ENCODE measurements around the gene KAT14. TPM values are rescaled to one million over a fixed set of nuclear protein-coding genes. Genes with fewer than 3 reads are reported as not detected.
"Not testable (repeated sequence)": the region's sequence is repeated elsewhere in the genome, so short reads cannot be mapped to it uniquely, and the experiment has no call there.

The KAT14 gene, protein sequence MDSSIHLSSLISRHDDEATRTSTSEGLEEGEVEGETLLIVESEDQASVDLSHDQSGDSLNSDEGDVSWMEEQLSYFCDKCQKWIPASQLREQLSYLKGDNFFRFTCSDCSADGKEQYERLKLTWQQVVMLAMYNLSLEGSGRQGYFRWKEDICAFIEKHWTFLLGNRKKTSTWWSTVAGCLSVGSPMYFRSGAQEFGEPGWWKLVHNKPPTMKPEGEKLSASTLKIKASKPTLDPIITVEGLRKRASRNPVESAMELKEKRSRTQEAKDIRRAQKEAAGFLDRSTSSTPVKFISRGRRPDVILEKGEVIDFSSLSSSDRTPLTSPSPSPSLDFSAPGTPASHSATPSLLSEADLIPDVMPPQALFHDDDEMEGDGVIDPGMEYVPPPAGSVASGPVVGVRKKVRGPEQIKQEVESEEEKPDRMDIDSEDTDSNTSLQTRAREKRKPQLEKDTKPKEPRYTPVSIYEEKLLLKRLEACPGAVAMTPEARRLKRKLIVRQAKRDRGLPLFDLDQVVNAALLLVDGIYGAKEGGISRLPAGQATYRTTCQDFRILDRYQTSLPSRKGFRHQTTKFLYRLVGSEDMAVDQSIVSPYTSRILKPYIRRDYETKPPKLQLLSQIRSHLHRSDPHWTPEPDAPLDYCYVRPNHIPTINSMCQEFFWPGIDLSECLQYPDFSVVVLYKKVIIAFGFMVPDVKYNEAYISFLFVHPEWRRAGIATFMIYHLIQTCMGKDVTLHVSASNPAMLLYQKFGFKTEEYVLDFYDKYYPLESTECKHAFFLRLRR
- total RNA-seq = 8.9 and 13.0 TPM in 2 replicates

DNA sequence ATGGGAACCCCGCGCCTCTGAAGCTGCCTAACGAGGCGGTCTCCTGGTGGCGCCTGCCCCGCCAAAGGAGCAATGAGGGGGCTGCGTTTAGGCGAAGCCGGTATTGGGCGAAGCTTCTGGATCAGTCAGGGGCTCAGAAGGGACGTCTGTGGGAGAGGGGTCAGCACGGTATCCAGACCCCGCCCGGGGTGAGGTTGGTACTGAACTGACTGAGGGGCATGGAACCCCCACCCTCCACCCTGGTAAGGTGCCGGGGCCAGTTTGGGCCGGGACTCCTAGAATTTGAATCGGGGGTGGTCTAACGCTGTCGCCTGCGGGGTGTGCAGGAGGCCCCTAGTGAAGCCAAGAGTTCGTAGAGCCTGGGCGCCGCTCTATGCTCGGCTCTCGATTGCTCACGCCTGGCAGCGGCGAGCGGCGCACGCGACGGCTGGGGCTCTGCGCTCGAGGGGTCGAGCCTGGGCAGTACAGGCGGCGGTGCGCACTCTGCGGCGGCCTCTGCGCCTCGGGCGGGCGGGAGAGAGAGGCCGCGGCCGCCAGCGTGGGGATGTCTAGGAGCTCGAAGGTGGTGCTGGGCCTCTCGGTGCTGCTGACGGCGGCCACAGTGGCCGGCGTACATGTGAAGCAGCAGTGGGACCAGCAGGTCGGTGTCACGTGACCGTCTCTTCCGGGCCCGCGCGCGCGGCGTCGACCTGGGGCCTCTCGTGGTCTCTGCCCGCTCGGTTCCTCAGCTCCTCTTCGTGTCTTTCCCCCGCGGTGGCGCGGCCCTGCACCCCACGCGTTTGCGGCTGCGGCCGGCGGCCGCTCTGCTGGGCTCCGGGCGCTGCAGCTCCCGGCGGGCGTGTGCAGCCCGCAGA is at the start of gene KAT14, which contains the start of gene PET117:
KAT14 (plus strand) TSS at position 452 of the 854 bp plus-strand sequence. CDS start 4,798 bp downstream, outside the sequence.
PET117 (plus strand) TSS at position 452 of the 854 bp plus-strand sequence; CDS start at position 545, 93 bp downstream.
- peak; percentile 23 for DNase-seq (ENCODE audit: extremely low read depth, low read depth, low spot score)

DNA sequence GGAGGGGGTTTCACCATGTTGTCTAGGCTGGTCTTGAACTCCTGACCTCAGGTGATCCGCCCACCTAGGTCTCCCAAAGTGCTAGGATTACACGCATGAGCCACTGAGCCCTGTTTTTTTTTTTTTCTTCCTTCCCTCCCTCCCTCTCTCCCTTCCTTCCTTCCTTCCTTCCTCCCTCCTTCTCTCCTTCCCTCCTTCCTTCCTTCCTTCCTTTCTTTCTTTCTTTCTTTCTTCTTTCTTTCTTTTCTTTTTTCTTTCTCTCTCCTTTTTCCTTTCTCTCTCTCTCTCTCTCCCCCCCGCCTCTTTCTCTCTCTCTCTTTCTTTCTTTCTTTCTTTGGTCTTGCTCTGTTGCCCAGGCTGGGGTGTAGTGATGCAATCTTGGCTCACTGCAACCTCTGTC is 49.4 kb upstream of the KAT14 start:
- not testable (repeated sequence) for DNase-seq (ENCODE audit: extremely low read depth, low read depth, low spot score)

DNA sequence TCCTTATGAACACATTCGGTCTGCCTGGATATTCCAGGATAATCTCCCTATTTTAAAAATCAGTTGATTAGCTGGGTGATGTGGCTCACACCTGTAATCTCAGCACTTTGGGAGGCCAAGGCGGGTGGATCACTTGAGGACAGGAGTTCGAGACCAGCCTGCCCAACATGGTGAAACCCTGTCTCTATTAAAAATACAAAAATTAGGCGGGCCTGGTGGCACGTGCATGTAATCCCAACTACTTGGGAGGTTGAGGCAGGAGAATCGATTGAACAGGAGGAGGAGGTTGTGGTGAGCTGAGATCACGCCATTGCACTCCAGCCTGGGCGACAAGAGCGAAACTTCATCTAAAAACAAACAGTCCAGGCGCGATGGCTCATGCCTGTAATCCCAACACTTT is 48.8 kb upstream of the KAT14 start:
- DNase-seq (ENCODE audit: extremely low read depth, low read depth, low spot score) = not testable (repeated sequence)

DNA sequence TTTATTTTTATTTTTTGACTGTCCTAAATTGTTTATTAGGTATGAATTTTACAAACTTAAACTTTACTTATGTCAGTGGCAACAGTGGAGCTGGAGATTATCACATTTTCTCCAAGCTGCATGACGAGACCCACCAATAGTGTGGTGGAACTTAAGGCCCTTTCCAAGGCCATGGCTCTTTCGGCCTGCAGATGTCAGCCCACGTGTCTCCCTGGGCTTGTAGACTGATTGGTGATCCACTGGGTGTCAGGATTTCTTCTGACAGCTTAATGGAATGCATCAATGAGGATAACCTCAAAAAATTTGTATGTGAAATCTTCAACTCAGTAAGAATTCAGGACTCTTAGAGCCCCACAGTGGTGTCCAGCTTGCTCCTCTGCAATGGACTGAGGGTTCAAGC is 47.6 kb upstream of the KAT14 start:
- DNase-seq (ENCODE audit: extremely low read depth, low read depth, low spot score) = no peak

DNA sequence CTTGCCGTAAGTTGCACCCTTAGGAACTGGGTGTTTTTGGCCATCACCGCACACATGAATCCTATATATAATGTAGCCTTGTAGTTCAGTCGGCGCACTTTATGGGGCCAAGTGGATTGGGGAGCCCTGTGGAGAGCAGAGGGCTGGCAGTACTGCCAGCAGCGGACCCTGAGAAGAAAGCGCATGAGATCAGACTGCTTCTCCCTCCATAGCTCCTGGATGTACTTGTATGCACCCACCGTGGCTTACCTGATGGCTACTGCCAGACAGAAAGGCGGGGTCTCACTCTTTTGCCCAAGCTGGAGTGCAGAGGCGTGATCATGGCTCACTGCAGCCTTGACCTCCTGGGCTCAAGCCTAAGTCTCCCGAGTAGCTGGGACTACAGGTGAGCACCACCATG is 47.2 kb upstream of the KAT14 start:
- no peak for DNase-seq (ENCODE audit: extremely low read depth, low read depth, low spot score)

DNA sequence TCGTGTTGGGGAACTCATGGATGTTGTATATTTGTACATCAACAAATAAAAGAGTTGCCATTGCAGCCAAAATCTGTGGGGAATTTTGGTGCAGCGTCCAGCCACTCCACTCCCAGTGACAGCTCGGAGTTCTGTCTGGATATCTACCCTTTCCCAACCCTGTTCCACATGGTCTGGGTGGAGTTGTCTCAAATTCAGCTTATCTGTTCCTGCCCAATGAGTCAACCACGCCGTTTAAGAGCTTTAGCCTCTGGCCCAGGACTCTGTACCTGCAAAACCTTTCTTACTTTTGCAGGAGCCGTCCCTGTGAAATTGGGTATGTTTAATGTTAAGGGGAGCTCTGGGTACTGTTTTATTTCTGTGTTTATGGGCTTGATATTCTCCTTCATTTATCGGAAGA is 46.0 kb upstream of the KAT14 start:
- DNase-seq (ENCODE audit: extremely low read depth, low read depth, low spot score) = no peak

DNA sequence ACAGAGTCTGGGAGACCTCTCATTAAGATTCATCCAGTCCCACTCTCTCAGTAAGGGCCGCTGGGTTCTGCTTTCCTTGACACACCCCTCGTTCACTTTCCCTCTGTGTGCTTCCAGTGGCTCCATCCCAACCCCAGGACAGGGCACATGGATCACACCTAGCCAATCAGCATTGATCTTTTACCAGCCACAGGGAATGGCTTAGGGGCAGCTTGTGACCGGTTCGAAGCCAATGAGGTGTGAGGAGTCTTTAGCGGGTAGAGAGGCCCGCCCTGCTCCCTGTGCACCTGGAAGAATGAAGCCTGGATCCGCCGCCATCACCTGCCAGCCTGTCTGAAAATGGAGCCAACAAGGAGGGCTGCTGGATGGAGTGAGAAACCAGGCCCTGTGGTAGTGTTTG is 44.8 kb upstream of the KAT14 start:
- DNase-seq (ENCODE audit: extremely low read depth, low read depth, low spot score) = no peak

DNA sequence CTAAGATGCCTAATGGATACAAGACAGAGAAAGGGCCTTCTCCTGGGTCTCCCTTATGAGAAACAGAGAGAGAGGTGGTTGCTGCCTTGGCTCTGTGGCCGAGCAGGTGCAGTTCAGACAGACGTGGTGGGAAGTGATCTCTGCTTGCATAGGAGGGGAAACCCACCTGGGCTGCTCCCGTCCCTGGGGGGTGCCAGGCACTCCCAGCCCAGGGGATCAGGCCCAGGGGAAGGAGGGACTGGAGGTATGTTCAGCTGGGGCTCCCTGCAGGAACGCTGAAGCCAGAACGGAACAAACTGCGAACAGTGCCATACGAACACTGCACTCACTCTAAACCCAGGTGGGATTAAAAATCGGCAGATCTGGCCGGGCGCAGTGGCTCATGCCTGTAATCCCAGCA is 44.3 kb upstream of the KAT14 start:
- DNase-seq (ENCODE audit: extremely low read depth, low read depth, low spot score) = no peak

DNA sequence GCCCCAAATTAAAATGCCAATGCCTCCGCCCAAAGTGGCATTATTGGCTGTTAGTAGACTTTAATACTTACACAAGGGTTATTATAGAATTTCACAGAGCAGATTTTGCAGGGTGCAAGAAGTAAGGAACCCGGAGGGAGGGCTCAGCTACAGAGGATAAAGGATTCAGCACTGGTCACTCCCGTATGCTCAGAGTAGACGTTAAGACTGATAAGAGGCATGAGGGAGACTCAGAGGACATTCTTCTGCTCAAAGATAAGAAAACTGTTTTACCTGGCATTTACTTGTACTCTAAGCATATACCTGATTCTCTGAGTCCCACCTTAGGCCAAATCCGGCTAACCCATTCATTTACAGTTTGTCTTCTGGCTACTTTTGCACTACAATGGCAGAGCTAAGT is 43.5 kb upstream of the KAT14 start:
- DNase-seq (ENCODE audit: extremely low read depth, low read depth, low spot score) = no peak

GRCh38 chr20:18100569-18100968 is 37.1 kb upstream of the KAT14 start:
- DNase-seq (ENCODE audit: extremely low read depth, low read depth, low spot score) = not testable (repeated sequence)

DNA sequence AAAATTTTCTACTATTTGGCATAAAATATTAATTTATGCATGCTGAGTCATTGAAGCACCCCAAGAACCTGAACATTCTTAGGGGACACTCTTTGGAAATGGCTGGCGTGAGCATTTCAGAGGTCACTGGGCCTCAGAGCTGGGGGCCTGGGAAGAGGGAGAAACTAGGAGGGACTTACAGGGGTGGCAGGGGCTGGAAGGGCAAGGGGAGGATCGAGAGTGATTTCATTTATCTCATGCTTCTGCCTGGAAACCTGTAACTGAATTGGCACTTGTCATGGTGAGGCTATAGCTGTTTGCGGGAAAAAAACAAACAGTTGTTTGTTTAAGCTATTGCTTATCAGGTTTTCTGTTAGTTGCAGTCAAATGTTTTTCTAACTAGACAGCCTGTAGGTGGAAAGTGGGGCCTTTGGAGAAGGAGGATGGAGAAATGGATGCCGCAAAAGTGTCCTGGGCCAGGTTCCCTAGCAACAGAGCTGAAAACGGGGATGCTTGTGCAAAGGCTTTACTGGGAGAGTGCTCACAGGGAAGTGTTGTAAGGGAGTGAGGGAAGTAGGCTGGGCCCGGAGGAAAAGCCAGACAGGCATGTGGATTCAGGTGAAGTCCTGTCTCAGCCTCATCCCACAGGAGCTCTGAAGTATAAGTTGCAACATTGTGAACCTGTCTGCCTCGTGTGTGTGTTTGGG is 36.4 kb upstream of the KAT14 start:
- no peak for DNase-seq (ENCODE audit: extremely low read depth, low read depth, low spot score)

- DNase-seq (ENCODE audit: extremely low read depth, low read depth, low spot score) = no peak
Observed at GRCh38 chr20:18103497-18103896, 34.2 kb upstream of the KAT14 start.

GRCh38 chr20:18108326-18108725 is 29.3 kb upstream of the KAT14 start:
- no peak for DNase-seq (ENCODE audit: extremely low read depth, low read depth, low spot score)

DNA sequence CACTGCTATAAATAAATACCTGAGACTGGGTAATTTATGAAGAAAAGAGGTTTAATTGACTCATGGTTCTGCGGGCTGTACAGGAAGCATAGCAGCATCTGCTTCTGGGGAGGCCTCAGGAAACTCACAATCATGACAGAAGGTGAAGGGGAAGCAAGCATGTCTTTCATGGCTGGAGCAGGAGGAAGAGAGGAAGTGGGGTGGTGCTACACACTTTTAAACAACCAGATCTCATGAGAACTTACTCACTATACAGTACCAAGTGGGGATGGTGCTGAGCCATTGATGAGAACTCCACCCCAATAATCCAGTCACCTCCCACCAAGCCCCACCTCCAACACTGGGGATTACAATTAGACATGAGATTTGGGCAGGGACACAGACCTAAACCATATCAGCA is 9.1 kb upstream of the KAT14 start:
- DNase-seq (ENCODE audit: extremely low read depth, low read depth, low spot score) = not testable (repeated sequence)

DNA sequence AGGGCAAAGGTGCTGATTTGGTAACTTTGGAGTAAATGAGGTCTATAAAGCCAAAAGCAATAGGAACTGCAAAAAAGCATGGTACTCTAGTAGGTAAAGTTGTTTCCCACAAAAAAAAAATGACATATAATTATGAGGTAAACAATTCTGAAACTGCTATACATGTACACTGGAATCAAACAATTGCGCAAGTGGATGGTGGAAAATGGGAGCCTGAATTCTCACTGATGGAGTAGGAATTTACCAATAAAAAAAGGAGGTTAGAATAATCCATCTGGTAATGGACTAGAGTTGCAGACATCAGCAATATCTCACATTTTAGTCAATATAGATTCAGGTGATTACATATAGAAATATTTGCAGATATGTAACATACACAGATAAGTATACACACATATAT is 5.0 kb upstream of the KAT14 start:
- DNase-seq (ENCODE audit: extremely low read depth, low read depth, low spot score) = no peak

- DNase-seq (ENCODE audit: extremely low read depth, low read depth, low spot score) = no peak
Observed at GRCh38 chr20:18133962-18134361, 3.7 kb upstream of the KAT14 start.

- no peak for DNase-seq (ENCODE audit: extremely low read depth, low read depth, low spot score)
Observed at GRCh38 chr20:18138266-18138582, 561 bp downstream of the KAT14 start.

GRCh38 chr20:18138639-18139583 is 1.2 kb downstream of the KAT14 start:
- DNase-seq (ENCODE audit: extremely low read depth, low read depth, low spot score) = no peak

- no peak for DNase-seq (ENCODE audit: extremely low read depth, low read depth, low spot score)
Observed at GRCh38 chr20:18139832-18140231, 2.2 kb downstream of the KAT14 start.
